HEK293 (cell line): ENCODE data around the gene FRMD6.

ENCODE experiments used
- FEZF1 ChIP-seq: fragments of 450-650 bp; formaldehyde crosslinking; IDR thresholded peaks from 2 replicates; pipeline ENCODE4 v1.5.1; 2016; ENCODE audit warnings: missing biosample characterization, missing genetic modification characterization
- GLI2 ChIP-seq: fragments of 450-650 bp; formaldehyde crosslinking; IDR thresholded peaks from 2 replicates; pipeline ENCODE4; 2017; ENCODE audit warnings: missing biosample characterization, missing genetic modification characterization, low read depth, borderline replicate concordance
- GLI4 ChIP-seq: fragments of 450-650 bp; formaldehyde crosslinking; IDR thresholded peaks from 2 replicates; pipeline ENCODE4 v1.5.1; 2016; ENCODE audit warnings: missing biosample characterization, missing genetic modification characterization
- KLF10 ChIP-seq: fragments of 450-650 bp; IDR thresholded peaks from 2 replicates; pipeline ENCODE4 v1.5.1; 2018; ENCODE audit warnings: missing biosample characterization, mild to moderate bottlenecking, missing genetic modification characterization
- KLF17 ChIP-seq: fragments of 450-650 bp; formaldehyde crosslinking; IDR thresholded peaks from 2 replicates; pipeline ENCODE4 v1.5.1; 2016; ENCODE audit warnings: missing biosample characterization, missing genetic modification characterization
- KLF7 ChIP-seq: fragments of 450-650 bp; formaldehyde crosslinking; IDR thresholded peaks from 2 replicates; pipeline ENCODE4 v1.5.1; 2016; ENCODE audit warnings: missing biosample characterization, missing genetic modification characterization, borderline replicate concordance
- MEIS1 ChIP-seq: sonication (generic); formaldehyde crosslinking; IDR thresholded peaks from 2 replicates; pipeline ENCODE4 v1.8.1; 2022; ENCODE audit warnings: missing genetic modification reagents, mild to moderate bottlenecking, borderline replicate concordance
- MZF1 ChIP-seq: fragments of 450-650 bp; formaldehyde crosslinking; IDR thresholded peaks from 2 replicates; pipeline ENCODE4 v1.5.1; 2017; ENCODE audit warnings: missing biosample characterization, missing genetic modification characterization, borderline replicate concordance
- PBX3 ChIP-seq: sonication (generic); formaldehyde crosslinking; IDR thresholded peaks from 2 replicates; pipeline ENCODE4 v1.8.1; 2022; ENCODE audit warnings: mild to moderate bottlenecking, moderate library complexity, missing genetic modification reagents
- PRDM1 ChIP-seq: fragments of 450-650 bp; formaldehyde crosslinking; IDR thresholded peaks from 2 replicates; pipeline ENCODE4; 2016; ENCODE audit warnings: missing biosample characterization, missing genetic modification characterization
- ZFP3 ChIP-seq: fragments of 450-650 bp; formaldehyde crosslinking; IDR thresholded peaks from 2 replicates; pipeline ENCODE4 v1.5.1; 2016; ENCODE audit warnings: low read depth, missing biosample characterization, missing genetic modification characterization
- ZFP37 ChIP-seq: fragments of 450-650 bp; formaldehyde crosslinking; IDR thresholded peaks from 2 replicates; pipeline ENCODE4 v1.5.1; 2016; ENCODE audit warnings: missing biosample characterization, missing genetic modification characterization
- ZNF138 ChIP-seq: fragments of 450-650 bp; formaldehyde crosslinking; IDR thresholded peaks from 2 replicates; pipeline ENCODE4 v1.5.1; 2016; ENCODE audit warnings: missing biosample characterization, missing genetic modification characterization, borderline replicate concordance
- ZNF155 ChIP-seq: fragments of 450-650 bp; formaldehyde crosslinking; IDR thresholded peaks from 2 replicates; pipeline ENCODE4 v1.5.1; 2016; ENCODE audit warnings: missing biosample characterization, missing genetic modification characterization
- ZNF157 ChIP-seq: fragments of 450-650 bp; formaldehyde crosslinking; IDR thresholded peaks from 2 replicates; pipeline ENCODE4 v1.5.1; 2016; ENCODE audit warnings: missing biosample characterization, missing genetic modification characterization
- ZNF214 ChIP-seq: fragments of 450-650 bp; formaldehyde crosslinking; IDR thresholded peaks from 2 replicates; pipeline ENCODE4 v1.5.1; 2017; ENCODE audit warnings: missing biosample characterization, mild to moderate bottlenecking, missing genetic modification characterization, borderline replicate concordance
- ZNF248 ChIP-seq: fragments of 450-650 bp; formaldehyde crosslinking; IDR thresholded peaks from 2 replicates; pipeline ENCODE4 v1.5.1; 2017; ENCODE audit warnings: missing biosample characterization, missing genetic modification characterization
- ZNF26 ChIP-seq: fragments of 450-650 bp; formaldehyde crosslinking; IDR thresholded peaks from 2 replicates; pipeline ENCODE4 v1.5.1; 2016; ENCODE audit warnings: missing biosample characterization, missing genetic modification characterization
- ZNF280D ChIP-seq: fragments of 450-650 bp; formaldehyde crosslinking; IDR thresholded peaks from 2 replicates; pipeline ENCODE4 v1.5.1; 2016; ENCODE audit warnings: missing biosample characterization, missing genetic modification characterization
- ZNF311 ChIP-seq: fragments of 450-650 bp; formaldehyde crosslinking; IDR thresholded peaks from 2 replicates; pipeline ENCODE4 v1.5.1; 2017; ENCODE audit warnings: missing biosample characterization, missing genetic modification characterization, borderline replicate concordance
- ZNF324 ChIP-seq: fragments of 450-650 bp; formaldehyde crosslinking; IDR thresholded peaks from 2 replicates; pipeline ENCODE4 v1.5.1; 2016; ENCODE audit warnings: missing biosample characterization, missing genetic modification characterization
- ZNF404 ChIP-seq: fragments of 450-650 bp; formaldehyde crosslinking; IDR thresholded peaks from 2 replicates; pipeline ENCODE4 v1.5.1; 2017; ENCODE audit warnings: missing biosample characterization, missing genetic modification characterization
- ZNF510 ChIP-seq: fragments of 450-650 bp; formaldehyde crosslinking; IDR thresholded peaks from 2 replicates; pipeline ENCODE4 v1.5.1; 2018; ENCODE audit warnings: mild to moderate bottlenecking, missing genetic modification characterization, missing biosample characterization; ENCODE audit not compliant: insufficient replicate concordance
- ZNF521 ChIP-seq: fragments of 450-650 bp; formaldehyde crosslinking; IDR thresholded peaks from 2 replicates; pipeline ENCODE4 v1.5.1; 2017; ENCODE audit warnings: missing biosample characterization, mild to moderate bottlenecking, missing genetic modification characterization
- ZNF544 ChIP-seq: fragments of 450-650 bp; formaldehyde crosslinking; IDR thresholded peaks from 2 replicates; pipeline ENCODE4 v1.5.0; 2017; ENCODE audit warnings: missing biosample characterization, missing genetic modification characterization
- ZNF561 ChIP-seq: fragments of 450-650 bp; IDR thresholded peaks from 2 replicates; pipeline ENCODE4 v1.5.1; 2018; ENCODE audit warnings: missing biosample characterization, missing genetic modification characterization, borderline replicate concordance
- ZNF701 ChIP-seq: fragments of 450-650 bp; formaldehyde crosslinking; IDR thresholded peaks from 2 replicates; pipeline ENCODE4 v1.5.1; 2016; ENCODE audit warnings: missing biosample characterization, missing genetic modification characterization
- TF ChIP-seq, protein P1 (sequence below): fragments of 450-650 bp; formaldehyde crosslinking; IDR thresholded peaks from 2 replicates; pipeline ENCODE4 v1.5.1; 2016; ENCODE audit warnings: missing biosample characterization, missing genetic modification characterization
- TF ChIP-seq, protein P2 (sequence below): IDR thresholded peaks from 2 replicates; pipeline ENCODE4 v1.6.1; 2011; ENCODE audit warnings: mild to moderate bottlenecking, low read depth, low read length, borderline replicate concordance

The FRMD6 gene

DNA sequence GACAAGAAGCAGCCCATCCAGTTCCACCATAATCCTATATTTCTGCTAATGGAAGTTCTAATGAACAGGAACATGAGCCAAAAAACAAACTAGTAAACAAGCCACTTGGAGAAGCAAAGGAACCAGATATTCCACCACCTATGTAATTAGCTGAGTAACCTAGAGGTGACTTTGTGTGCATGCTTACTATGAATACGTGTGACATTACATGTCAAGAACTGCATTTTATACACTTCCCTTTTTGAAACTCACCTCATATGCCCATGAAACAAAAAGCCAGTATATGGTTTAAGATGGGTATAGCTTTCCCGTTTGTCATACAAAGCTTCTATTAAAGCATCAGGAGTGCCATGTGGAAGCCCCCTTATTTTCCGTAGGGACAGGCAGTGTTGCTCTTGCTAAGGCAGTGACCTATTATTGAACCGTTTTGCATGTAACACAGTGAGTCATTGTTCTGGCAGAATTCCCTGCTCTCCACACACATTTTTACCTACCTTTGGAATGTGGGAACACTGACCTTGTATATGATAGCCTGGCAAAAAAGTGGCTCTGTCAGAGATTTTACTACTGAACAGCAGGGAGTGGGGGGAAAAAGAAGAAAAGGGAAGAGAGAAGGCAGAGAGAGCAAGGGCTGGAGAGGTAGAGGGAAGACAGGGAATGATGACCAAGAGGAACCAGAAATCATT lies 34.8 kb upstream of the FRMD6 start (continued):
- TF ChIP-seq FEZF1 (tag by site-specific recombination) (no peak), ZNF280D (tag by site-specific recombination) (no peak), PRDM1 (peak; percentile 70), ZNF701 (tag by site-specific recombination) (no peak), ZNF404 (tag by site-specific recombination) (no peak), KLF17 (tag by site-specific recombination) (no peak), KLF10 (tag by site-specific recombination) (no peak), ZFP3 (no peak), ZNF155 (no peak), ZNF248 (tag by site-specific recombination) (no peak), ZFP37 (tag by site-specific recombination) (no peak), ZNF561 (tag by site-specific recombination) (no peak), ZNF510 (tag by site-specific recombination) (no peak), ZNF214 (tag by site-specific recombination) (no peak), PBX3 (CRISPR knock-in tag) (no peak), ZNF521 (tag by site-specific recombination) (no peak), MEIS1 (CRISPR knock-in tag) (no peak), ZNF157 (tag by site-specific recombination) (no peak), ZNF544 (tag by site-specific recombination) (no peak), ZNF324 (tag by site-specific recombination) (no peak), GLI4 (tag by site-specific recombination) (no peak), GLI2 (tag by site-specific recombination) (no peak), KLF7 (no peak), MZF1 (tag by site-specific recombination) (no peak), ZNF138 (no peak), ZNF311 (tag by site-specific recombination) (no peak), ZNF26 (no peak)
- TF ChIP-seq, protein P1, sequence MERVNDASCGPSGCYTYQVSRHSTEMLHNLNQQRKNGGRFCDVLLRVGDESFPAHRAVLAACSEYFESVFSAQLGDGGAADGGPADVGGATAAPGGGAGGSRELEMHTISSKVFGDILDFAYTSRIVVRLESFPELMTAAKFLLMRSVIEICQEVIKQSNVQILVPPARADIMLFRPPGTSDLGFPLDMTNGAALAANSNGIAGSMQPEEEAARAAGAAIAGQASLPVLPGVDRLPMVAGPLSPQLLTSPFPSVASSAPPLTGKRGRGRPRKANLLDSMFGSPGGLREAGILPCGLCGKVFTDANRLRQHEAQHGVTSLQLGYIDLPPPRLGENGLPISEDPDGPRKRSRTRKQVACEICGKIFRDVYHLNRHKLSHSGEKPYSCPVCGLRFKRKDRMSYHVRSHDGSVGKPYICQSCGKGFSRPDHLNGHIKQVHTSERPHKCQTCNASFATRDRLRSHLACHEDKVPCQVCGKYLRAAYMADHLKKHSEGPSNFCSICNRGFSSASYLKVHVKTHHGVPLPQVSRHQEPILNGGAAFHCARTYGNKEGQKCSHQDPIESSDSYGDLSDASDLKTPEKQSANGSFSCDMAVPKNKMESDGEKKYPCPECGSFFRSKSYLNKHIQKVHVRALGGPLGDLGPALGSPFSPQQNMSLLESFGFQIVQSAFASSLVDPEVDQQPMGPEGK (tag by site-specific recombination), result no peak
- TF ChIP-seq, protein P2, sequence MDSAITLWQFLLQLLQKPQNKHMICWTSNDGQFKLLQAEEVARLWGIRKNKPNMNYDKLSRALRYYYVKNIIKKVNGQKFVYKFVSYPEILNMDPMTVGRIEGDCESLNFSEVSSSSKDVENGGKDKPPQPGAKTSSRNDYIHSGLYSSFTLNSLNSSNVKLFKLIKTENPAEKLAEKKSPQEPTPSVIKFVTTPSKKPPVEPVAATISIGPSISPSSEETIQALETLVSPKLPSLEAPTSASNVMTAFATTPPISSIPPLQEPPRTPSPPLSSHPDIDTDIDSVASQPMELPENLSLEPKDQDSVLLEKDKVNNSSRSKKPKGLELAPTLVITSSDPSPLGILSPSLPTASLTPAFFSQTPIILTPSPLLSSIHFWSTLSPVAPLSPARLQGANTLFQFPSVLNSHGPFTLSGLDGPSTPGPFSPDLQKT, result no peak
